Measurements from ENCODE around the gene SNX10. TPM values are rescaled to one million over a fixed set of nuclear protein-coding genes. Genes with fewer than 3 reads are reported as not detected.
A peak's percentile ranks its signal among the peaks of the same experiment; 100 is the strongest.
"Not testable (repeated sequence)": the region's sequence is repeated elsewhere in the genome, so short reads cannot be mapped to it uniquely, and the experiment has no call there.

SNX10 gene
- total RNA-seq, 1 donor from 2014 or later = 1.2 TPM

DNA sequence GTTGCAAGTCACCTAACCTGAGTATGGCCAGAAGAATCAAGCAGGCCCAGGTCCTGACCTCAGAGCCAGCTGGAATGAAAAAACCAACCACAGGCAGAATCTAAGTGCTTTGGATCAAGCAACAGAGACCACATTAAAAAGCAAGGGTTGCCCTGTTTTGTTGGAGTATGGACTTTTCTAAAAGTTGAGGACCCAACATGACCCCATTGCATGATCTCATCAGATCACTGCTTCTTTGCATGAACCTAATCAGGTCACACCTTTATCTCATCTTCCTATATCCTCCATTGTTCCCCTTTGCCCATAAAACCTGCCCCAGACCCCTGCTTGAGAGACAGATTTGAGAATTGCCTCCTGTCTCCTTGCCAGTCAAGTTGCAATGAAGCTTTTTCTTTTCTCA lies 11.6 kb upstream of the SNX10 start:
- no peaks in the 10 kb centered on the region for H3K36me3 Mint-ChIP-seq (ENCODE audit: low read depth)
- TF ChIP-seq, protein P1, sequence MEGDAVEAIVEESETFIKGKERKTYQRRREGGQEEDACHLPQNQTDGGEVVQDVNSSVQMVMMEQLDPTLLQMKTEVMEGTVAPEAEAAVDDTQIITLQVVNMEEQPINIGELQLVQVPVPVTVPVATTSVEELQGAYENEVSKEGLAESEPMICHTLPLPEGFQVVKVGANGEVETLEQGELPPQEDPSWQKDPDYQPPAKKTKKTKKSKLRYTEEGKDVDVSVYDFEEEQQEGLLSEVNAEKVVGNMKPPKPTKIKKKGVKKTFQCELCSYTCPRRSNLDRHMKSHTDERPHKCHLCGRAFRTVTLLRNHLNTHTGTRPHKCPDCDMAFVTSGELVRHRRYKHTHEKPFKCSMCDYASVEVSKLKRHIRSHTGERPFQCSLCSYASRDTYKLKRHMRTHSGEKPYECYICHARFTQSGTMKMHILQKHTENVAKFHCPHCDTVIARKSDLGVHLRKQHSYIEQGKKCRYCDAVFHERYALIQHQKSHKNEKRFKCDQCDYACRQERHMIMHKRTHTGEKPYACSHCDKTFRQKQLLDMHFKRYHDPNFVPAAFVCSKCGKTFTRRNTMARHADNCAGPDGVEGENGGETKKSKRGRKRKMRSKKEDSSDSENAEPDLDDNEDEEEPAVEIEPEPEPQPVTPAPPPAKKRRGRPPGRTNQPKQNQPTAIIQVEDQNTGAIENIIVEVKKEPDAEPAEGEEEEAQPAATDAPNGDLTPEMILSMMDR (IDR thresholded peaks at IDR 0.05) = no peak

GRCh38 chr7:26280723-26281122 lies 10.9 kb upstream of the SNX10 start:
- TF ChIP-seq, protein P1 (IDR thresholded peaks at IDR 0.05) = no peak
- Mint-ChIP-seq H3K27ac (ENCODE audit: unreplicated experiment) (no peak overlapping the region), H3K27me3 (ENCODE audit: low read depth) (no peaks in the 10 kb centered on the region), H3K9me3 (ENCODE audit: low read depth) (no peaks in the 10 kb centered on the region), H3K4me1 (ENCODE audit: low read depth) (no peaks in the 10 kb centered on the region), H3K36me3 (ENCODE audit: low read depth) (no peaks in the 10 kb centered on the region), H3K4me3 (ENCODE audit: unreplicated experiment) (no peak overlapping the region)
- no peak for DNase-seq (ENCODE audit: low spot score)

More for the DNA sequence above, 11.6 kb upstream of the SNX10 start:
- Mint-ChIP-seq H3K27ac (ENCODE audit: unreplicated experiment) (no peak overlapping the region), H3K4me3 (ENCODE audit: unreplicated experiment) (no peak overlapping the region), H3K27me3 (ENCODE audit: low read depth) (no peaks in the 10 kb centered on the region), H3K9me3 (ENCODE audit: low read depth) (no peaks in the 10 kb centered on the region), H3K4me1 (ENCODE audit: low read depth) (no peaks in the 10 kb centered on the region)
- no peak for DNase-seq (ENCODE audit: low spot score)

- DNase-seq (ENCODE audit: low spot score) = no peak
- Mint-ChIP-seq H3K27me3 (ENCODE audit: low read depth) (peaks cover 12% of the 10 kb centered on the region), H3K4me3 (ENCODE audit: unreplicated experiment) (no peak overlapping the region), H3K4me1 (ENCODE audit: low read depth) (no peaks in the 10 kb centered on the region), H3K36me3 (ENCODE audit: low read depth) (no peaks in the 10 kb centered on the region), H3K27ac (ENCODE audit: unreplicated experiment) (no peak overlapping the region), H3K9me3 (ENCODE audit: low read depth) (no peaks in the 10 kb centered on the region)
- TF ChIP-seq, protein P1 (IDR thresholded peaks at IDR 0.05) = no peak
Measured at GRCh38 chr7:26284477-26284876, 7.2 kb upstream of the SNX10 start.

GRCh38 chr7:26284995-26285632 lies 6.5 kb upstream of the SNX10 start:
- H3K9me3 Mint-ChIP-seq (ENCODE audit: low read depth) = no peaks in the 10 kb centered on the region
- H3K4me3 Mint-ChIP-seq (ENCODE audit: unreplicated experiment) = no peak overlapping the region
- no peak for DNase-seq (ENCODE audit: low spot score)
- TF ChIP-seq, protein P1 (IDR thresholded peaks at IDR 0.05) = peak; percentile 19
- no peak overlapping the region for H3K27ac Mint-ChIP-seq (ENCODE audit: unreplicated experiment)
- H3K36me3 Mint-ChIP-seq (ENCODE audit: low read depth) = no peaks in the 10 kb centered on the region
- H3K4me1 Mint-ChIP-seq (ENCODE audit: low read depth) = no peaks in the 10 kb centered on the region
- H3K27me3 Mint-ChIP-seq (ENCODE audit: low read depth) = peaks cover 12% of the 10 kb centered on the region

- TF ChIP-seq, protein P1 (IDR thresholded peaks at IDR 0.05) = no peak
- Mint-ChIP-seq H3K4me1 (ENCODE audit: low read depth) (no peaks in the 10 kb centered on the region), H3K36me3 (ENCODE audit: low read depth) (no peaks in the 10 kb centered on the region), H3K27me3 (ENCODE audit: low read depth) (peaks cover 12% of the 10 kb centered on the region), H3K9me3 (ENCODE audit: low read depth) (no peaks in the 10 kb centered on the region), H3K4me3 (ENCODE audit: unreplicated experiment) (no peak overlapping the region), H3K27ac (ENCODE audit: unreplicated experiment) (no peak overlapping the region)
- DNase-seq (ENCODE audit: low spot score) = no peak
Measured at GRCh38 chr7:26286157-26286556, 5.5 kb upstream of the SNX10 start.

GRCh38 chr7:26288126-26288525 lies 3.5 kb upstream of the SNX10 start:
- peaks cover 12% of the 10 kb centered on the region for H3K27me3 Mint-ChIP-seq (ENCODE audit: low read depth)
- not testable (repeated sequence) for H3K9me3 Mint-ChIP-seq (ENCODE audit: low read depth); H3K4me3 Mint-ChIP-seq (ENCODE audit: unreplicated experiment); H3K4me1 Mint-ChIP-seq (ENCODE audit: low read depth); DNase-seq (ENCODE audit: low spot score); H3K36me3 Mint-ChIP-seq (ENCODE audit: low read depth); H3K27ac Mint-ChIP-seq (ENCODE audit: unreplicated experiment)

Measured in chondrocyte (in vitro differentiated cells).